GM20000 (cell line): ENCODE data around the gene TUFM.
"Not testable (repeated sequence)": the region's sequence is repeated elsewhere in the genome, so short reads cannot be mapped to it uniquely, and the experiment has no call there.

Source experiments
- DNase-seq: peaks from one replicate; pipeline ENCODE4 v3.0.0; 2012; ENCODE audit warnings: low spot score
- TF ChIP-seq, protein P1 (sequence below): IDR thresholded peaks from 2 replicates; pipeline ENCODE4 v1.5.1; 2012; ENCODE audit warnings: mild to moderate bottlenecking, control low read depth; ENCODE audit errors: extremely low read depth, missing control alignments

TUFM gene

DNA sequence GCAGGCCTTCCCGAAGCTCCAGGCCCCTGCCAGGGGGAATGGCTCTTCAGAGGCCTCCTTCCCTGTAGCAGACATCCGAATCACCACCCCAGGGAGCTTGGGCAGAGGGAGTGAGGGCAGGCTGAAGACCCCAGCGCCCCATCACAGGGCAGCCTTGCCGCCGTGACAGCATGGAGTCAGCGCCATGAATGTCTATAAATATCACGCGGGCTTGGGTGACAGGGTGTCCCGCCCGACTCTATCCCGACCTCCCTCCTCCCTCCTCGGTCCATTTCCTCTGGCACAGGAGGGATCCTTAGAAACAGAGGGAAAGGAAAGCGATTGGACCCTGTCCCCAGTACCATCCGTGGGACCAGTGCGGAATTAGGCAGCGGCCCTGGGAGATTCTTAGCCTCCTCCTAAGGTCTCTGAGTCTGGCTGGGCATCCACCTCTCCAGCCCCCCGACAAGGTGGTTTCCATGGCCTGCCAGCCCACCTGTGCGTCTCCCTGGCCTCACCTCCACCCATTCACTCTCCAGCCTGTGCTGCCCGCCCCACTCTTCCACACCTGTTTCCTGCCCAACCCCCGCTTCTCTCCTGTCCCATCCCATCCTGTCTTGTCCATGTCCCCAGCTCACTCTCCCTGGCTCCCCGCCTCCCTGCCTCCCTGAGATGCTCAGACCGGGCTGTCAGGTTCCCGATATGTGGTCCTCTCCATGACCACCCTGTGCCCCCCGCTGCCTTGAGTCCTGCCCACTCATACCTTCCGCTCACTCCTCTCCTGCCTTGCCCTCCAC is 37.3 kb upstream of the TUFM start:
- DNase-seq: no peak

DNA sequence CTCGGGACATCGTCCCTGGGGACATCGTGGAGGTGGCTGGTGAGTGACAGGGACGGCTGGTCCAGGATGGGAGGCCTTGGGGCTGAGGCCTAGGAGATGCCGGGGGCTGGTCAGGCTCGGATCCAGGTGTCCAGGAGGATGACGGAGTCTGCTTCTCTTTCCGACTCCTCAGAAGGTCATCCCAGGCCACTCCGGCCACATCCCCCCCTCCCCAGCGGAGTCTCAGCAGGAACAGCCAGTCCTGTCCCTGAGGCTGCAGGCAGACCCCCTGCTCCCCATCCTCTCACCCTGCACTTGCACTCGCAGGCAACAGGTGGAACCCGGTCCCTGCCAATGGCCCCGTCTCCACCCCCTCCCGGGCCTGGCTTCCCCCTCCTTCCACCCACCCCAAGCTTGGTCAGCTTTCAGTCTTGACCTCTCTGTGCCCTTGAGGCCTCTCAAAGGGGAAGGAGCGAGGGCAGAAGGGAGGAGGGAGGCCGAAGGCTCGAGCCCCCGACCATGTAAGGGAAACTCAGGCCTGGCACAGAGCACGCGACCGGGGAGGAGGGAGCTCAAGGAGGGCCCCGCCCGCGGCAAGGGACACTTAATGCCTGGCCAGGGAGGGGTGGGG is 36.5 kb upstream of the TUFM start:
- TF ChIP-seq, protein P1, sequence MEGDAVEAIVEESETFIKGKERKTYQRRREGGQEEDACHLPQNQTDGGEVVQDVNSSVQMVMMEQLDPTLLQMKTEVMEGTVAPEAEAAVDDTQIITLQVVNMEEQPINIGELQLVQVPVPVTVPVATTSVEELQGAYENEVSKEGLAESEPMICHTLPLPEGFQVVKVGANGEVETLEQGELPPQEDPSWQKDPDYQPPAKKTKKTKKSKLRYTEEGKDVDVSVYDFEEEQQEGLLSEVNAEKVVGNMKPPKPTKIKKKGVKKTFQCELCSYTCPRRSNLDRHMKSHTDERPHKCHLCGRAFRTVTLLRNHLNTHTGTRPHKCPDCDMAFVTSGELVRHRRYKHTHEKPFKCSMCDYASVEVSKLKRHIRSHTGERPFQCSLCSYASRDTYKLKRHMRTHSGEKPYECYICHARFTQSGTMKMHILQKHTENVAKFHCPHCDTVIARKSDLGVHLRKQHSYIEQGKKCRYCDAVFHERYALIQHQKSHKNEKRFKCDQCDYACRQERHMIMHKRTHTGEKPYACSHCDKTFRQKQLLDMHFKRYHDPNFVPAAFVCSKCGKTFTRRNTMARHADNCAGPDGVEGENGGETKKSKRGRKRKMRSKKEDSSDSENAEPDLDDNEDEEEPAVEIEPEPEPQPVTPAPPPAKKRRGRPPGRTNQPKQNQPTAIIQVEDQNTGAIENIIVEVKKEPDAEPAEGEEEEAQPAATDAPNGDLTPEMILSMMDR: no peak
- DNase-seq: no peak

More for the DNA sequence above, 37.3 kb upstream of the TUFM start:
- TF ChIP-seq, protein P1: no peak

DNA sequence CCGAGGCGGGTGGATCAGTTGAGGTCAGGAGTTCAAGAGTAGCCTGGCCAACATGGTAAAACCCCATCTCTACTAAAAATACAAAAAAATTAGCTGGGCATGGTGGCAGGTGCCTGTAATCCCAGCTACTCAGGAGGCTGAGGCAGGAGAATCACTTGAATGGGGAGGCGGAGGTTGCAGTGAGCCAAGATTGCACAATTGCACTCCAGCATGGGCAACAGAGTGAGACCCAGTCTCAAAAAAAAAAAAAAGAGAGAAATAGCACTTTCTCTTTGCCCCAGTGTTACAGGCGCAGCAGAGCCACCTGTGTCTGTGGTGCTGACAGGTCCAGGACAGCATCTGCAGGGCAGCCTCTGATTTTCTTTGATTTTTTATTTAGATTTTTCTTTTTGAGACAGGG is 35.4 kb upstream of the TUFM start:
- not testable (repeated sequence) for DNase-seq

DNA sequence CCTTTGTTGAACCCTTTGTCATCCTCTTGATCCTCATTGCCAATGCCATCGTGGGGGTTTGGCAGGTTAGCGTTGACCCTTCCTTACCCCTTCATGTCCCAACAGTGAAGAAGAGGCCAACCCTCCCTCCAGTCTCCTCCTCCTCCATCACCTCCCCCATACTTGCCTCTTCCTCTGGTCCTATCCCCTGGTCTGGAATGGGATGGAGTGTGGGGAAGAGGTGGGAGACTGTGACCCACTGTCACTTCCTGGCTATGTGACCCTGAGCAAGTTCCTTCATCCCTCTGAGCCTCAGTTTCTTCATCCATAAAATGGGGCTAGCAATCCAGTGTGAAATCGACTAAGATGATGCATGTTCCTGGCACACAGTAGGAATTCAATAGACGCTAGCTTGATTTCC is 34.8 kb upstream of the TUFM start:
- no peak for DNase-seq
- TF ChIP-seq, protein P1: no peak

DNA sequence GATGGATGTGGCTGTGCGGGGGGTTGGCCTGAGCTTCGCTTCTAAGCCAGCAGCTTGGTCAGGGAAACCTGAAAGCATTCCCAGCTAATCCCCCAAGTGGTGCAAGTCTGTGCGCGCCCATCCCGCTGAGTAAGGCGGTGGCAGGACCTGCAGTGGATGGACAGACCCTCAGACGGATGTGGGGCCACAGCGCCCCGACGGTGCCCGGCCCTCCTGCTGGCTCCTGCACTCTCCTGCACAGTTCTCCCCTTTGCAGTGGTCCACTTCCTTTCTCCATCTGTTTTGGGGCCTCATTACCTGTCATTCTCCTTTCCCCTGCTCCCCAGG is 34.4 kb upstream of the TUFM start:
- DNase-seq: no peak
- TF ChIP-seq, protein P1: no peak

DNA sequence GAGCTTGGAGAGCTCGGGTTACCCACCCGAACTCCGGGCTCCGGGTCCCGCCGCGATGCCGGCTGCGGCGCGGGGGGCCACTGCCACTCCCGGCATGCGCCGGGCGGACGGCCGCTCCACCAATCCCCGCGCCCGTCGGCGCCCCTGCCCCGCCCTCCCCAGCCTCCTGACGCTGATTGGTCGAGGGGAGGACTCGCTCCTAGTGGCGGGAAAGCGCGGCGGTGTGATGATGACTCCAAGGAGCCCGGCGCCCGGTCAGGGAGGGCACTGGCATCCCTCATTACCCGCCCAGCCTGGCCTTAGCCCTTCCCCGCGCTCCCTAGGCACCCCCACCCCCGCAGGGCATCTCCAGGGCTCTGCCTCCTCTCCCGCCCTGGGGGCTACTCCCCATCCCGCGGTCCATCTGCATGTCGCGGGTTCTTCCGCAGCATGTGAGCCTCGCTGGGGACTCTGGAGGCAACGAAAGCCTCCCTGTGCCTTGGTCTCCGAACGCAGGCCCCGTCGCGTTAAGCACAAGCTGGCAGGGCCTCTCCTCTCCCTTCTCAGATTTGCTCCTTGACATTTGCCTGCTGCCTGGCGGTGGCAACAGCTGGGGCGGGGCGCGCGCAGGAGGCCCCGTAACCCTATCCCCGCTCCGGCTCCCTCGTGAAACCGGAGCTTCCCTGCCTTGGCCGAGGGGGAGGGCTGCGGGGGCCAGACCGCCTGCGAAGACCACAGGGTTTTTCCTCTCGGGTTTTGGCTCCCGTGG is 33.9 kb upstream of the TUFM start:
- TF ChIP-seq, protein P1: no peak
- DNase-seq: peak; percentile 98

DNA sequence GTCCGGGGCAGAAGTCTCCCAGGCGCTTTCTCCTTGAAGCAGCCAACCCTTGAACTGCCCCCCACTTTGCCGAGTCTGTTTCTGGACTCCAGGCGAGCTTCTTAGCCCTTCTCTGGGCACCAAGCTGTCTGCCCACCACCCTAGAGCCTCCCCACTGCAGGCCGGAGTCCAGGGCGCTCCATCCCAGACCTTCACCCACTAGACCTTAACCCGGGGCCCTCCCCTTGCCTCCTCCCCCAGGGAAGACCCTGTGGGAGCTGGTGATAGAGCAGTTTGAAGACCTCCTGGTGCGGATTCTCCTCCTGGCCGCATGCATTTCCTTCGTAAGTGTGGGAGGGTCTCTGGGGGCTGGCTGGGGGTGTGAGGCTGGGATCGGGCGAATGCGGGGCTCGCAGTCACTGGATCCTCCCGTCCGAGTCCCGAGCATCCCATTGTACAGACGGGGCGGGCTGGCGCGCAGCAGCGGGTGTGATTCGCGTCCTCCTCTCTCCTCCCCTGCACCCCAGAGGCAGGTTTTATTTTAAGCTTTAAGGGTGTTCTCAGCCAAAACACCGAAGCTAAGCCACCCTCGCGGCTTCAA is 33.2 kb upstream of the TUFM start:
- DNase-seq: no peak
- TF ChIP-seq, protein P1: no peak
